ENCODE results near the gene ACER3.

Gene ACER3

DNA sequence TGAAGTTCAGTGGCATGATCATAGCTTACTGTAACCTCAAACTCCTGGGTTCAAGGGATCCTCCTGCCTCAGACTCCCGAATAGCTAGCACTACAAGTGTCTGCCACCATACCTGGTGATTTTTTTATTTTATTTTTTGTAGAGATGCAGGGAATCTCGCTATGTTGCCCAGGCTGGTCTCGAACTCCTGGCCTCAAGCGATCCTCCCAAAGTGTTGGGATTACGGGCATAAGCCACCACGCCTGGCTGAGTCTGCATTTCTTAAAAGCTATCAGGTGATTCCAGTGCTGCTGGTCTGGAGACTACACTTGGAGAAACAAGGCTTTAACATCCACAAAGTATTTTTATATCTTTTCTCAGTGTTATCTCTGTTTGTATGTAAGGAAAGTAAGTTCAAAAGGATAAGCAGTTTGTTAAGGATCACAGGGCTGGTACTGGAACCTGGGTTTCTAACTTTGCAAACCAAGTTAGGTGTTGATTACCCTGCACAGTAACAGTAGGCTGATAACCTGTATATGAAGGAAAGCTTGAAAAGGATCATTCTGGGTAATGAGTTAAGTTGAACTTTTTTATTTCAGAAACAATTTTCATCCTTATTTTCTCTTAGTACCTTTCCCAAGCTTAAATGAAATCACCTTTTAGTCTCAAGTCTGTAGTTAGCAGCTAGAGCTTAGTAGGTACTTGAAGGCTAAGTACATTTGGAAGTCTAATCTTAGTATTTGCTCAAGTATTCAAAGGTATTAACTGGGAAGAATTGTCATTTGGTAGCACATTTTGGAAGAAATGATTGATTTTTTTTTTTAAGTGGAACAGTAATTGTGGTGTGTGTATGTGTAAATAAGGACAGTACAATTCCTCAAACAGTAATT lies 12.5 kb downstream of the ACER3 start:
- H3K4me3 ChIP-seq (replicated peaks in 1 of 2; ENCODE audit: low read depth in 2 of 2, low read length in 2 of 2), result no peak overlapping the region
- no peak for DNase-seq (ENCODE audit: low read depth in 2 of 2)
- TF ChIP-seq, protein P1, sequence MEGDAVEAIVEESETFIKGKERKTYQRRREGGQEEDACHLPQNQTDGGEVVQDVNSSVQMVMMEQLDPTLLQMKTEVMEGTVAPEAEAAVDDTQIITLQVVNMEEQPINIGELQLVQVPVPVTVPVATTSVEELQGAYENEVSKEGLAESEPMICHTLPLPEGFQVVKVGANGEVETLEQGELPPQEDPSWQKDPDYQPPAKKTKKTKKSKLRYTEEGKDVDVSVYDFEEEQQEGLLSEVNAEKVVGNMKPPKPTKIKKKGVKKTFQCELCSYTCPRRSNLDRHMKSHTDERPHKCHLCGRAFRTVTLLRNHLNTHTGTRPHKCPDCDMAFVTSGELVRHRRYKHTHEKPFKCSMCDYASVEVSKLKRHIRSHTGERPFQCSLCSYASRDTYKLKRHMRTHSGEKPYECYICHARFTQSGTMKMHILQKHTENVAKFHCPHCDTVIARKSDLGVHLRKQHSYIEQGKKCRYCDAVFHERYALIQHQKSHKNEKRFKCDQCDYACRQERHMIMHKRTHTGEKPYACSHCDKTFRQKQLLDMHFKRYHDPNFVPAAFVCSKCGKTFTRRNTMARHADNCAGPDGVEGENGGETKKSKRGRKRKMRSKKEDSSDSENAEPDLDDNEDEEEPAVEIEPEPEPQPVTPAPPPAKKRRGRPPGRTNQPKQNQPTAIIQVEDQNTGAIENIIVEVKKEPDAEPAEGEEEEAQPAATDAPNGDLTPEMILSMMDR (IDR thresholded peaks at IDR 0.05; ENCODE audit: low read depth, low read length), result no peak

DNA sequence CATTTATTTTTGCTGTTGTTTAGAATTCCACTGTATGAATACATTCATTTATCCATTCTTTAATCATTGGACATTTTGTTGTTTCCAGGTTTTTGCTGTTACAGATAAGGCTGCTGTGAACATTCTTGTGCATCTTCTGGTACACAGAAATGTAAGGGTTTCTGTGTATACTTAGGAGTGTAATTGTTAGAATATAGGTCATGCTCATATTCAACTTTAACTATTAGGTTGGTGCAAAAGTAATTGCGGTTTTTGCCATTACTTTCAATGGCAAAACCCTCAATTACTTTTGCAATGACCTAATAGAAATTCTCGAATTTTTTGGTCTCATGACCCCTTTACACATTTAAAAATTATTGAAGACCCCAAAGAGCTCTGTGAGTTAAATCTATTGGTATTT lies 17.3 kb downstream of the ACER3 start:
- DNase-seq (ENCODE audit: low read depth in 2 of 2), result no peak
- TF ChIP-seq, protein P1 (IDR thresholded peaks at IDR 0.05; ENCODE audit: low read depth, low read length), result no peak
- no peak overlapping the region for H3K4me3 ChIP-seq (replicated peaks in 1 of 2; ENCODE audit: low read depth in 2 of 2, low read length in 2 of 2)

DNA sequence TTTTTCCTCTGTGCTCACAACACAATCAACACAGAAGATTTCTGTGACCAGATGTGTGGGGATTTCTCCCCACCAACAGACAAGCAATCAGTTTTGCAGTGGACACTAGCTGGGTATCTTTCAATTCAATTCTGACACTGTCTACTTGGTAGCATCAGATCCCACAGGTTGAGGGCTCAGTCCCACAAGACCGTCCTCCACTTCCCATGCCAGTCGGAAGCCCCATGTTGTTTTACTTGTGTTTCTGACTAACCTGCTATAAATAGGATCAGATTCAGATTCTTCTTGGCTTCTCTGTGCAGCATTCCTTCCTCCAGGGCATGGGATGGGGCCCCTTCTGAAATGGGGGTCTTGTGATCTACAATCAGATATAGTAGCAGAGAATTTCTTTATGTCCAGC lies 19.6 kb downstream of the ACER3 start:
- TF ChIP-seq, protein P1 (IDR thresholded peaks at IDR 0.05; ENCODE audit: low read depth, low read length), result no peak
- DNase-seq (ENCODE audit: low read depth in 2 of 2), result no peak

DNA sequence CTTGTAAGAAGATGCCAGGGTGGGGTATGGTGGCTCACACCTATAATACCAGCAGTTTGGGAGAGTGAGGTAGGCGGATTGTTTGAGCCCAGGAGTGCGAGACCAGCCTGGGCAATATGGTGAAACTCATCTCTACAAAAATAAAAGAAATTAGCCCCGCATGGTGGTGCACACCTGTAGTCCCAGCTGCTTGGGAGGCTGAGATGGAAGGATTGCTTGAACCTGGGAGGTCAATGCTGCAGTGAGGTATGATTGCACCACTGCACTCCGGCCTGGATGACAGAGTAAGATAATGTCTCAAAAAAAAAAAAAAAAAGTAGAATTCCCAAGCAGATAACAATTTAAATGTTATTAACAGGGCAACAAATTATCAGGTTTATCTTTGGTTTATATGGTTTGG lies 20.2 kb downstream of the ACER3 start:
- no peak overlapping the region for H3K4me3 ChIP-seq (replicated peaks in 1 of 2; ENCODE audit: low read depth in 2 of 2, low read length in 2 of 2)
- TF ChIP-seq, protein P1 (IDR thresholded peaks at IDR 0.05; ENCODE audit: low read depth, low read length), result no peak
- DNase-seq (ENCODE audit: low read depth in 2 of 2), result no peak

More for the DNA sequence above, 19.6 kb downstream of the ACER3 start:
- H3K4me3 ChIP-seq (replicated peaks in 1 of 2; ENCODE audit: low read depth in 2 of 2, low read length in 2 of 2), result no peak overlapping the region

DNA sequence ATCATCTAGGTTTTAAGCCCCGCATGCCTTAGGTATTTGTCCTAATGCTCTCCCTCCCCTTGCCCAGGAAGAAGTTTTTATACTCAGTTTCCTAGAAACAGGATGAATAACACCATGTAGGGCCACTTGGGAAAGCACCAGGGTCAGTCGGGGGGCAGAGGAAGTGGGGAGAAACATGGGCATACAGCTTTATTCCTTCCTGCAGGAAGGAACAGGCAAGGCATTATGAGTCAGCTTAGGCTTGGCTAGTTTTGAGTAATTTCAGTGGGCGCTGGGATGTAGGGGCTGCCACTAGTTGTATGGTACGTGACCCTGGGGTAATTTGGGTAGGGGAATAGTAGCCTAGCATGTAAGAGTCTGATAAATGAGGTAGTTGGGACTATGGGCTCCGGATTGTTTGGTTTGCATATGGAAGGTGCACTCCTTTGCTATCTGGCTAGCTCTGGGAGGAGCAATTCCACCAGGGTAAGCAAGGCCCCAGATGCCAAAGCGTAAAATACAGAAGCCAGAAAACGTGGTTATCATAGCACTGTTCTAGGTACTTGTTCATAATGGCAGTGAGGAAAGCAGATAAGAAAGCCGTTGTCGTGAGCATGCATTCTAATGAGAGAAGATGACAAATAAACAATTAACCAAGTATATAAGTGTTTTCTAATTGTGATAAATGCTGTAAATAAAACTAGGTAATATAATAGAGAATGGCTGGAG lies 24.8 kb downstream of the ACER3 start:
- no peak overlapping the region for H3K4me3 ChIP-seq (replicated peaks in 1 of 2; ENCODE audit: low read depth in 2 of 2, low read length in 2 of 2)
- TF ChIP-seq, protein P1 (IDR thresholded peaks at IDR 0.05; ENCODE audit: low read depth, low read length), result no peak
- peak; percentile 77 to 79 for DNase-seq (ENCODE audit: low read depth in 2 of 2)

DNA sequence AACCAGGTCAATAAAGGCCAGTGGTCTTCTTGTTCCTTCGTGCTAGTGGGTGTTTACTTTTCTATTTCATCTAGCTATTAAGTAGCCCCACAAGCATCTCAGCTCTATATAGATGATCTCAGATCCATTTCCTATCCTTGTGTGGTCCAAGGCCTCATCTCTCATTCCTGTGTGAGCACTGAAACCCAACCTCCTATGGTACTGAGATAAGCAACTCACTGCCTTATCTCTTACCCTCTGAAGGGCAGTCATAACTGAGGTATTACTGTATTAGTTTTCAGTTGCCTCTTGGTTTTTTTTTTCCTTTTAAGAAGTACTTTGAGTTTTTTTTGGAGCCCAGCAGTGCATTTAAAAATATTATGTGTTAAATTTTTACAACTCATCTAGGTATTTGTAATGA lies 28.3 kb downstream of the ACER3 start:
- TF ChIP-seq, protein P1 (IDR thresholded peaks at IDR 0.05; ENCODE audit: low read depth, low read length), result no peak
- no peak overlapping the region for H3K4me3 ChIP-seq (replicated peaks in 1 of 2; ENCODE audit: low read depth in 2 of 2, low read length in 2 of 2)
- DNase-seq (ENCODE audit: low read depth in 2 of 2), result peak in 1 of 2 donors; percentile 15
